ENCODE measurements around the gene LENEP.

LENEP gene, protein sequence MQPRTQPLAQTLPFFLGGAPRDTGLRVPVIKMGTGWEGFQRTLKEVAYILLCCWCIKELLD

DNA sequence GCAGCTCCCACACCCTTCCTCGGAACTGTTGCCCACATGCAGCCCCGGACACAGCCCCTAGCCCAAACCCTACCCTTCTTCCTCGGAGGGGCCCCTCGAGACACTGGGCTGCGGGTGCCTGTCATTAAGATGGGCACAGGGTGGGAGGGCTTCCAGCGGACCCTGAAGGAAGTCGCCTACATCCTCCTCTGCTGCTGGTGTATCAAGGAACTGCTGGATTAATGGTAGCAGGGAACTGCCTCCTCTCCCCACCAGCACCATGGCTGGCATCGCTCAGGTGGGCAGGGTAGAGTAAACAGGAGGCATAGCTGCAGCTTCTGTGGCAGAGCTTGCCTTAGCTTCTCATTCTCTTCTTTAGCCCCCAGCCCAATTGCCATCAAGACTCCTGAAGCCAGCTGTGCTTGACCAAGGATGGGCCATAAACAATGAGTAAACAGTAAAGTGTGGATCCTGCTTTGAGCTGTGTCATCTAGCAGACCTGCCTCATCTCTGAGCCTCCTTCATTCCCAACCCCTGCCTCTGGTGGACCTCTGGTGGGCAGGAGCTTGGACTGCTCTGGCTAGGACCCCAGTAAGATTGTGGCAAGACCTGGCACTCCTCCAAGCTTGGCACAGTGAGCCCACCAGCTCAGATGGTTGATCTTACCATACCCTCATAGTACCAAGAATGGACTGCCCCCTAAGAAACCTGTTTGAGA lies at the start of gene LENEP:
Gene LENEP (plus strand): TSS at position 15 of the 697 bp plus-strand sequence. CDS start 22 bp downstream, at position 37.
- no peak for DNase-seq

DNA sequence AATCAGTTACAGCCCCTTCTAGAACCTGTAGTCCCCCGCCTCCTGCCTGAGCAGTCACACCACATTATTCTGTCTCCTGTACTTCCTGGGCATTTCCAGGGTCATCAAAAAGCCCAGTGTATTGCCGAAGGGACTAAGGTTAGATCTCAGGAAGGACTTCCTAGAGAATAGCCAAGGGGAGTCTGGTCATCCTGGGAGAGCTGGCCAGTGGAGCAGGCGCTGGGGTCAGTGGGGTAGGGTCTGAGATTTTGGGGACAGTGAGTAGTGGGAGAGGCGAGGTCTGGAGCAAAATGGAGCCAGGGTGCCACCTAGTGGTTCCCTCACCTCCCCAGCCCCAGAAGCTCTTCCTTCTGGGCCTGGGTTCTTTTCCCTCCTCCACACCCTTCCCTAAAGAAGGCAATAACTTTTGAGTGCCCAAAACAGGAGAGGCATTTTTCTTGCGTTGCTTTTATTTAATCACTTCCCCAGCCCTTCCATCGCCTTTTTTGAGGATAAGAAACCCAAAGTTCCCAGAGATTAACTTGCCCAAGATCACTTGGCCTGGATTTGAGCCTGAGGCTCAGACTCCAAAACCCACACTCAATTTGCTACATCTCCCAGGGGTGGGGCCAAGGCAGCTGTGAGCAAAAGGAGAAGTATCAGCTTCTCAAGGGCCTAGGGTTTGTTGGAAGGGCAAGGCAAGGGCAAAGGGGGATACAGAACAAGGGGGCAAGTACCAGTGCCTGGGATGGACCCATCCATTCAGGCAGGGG lies 49.6 kb upstream of the LENEP start:
- DNase-seq = peak; percentile 28

DNA sequence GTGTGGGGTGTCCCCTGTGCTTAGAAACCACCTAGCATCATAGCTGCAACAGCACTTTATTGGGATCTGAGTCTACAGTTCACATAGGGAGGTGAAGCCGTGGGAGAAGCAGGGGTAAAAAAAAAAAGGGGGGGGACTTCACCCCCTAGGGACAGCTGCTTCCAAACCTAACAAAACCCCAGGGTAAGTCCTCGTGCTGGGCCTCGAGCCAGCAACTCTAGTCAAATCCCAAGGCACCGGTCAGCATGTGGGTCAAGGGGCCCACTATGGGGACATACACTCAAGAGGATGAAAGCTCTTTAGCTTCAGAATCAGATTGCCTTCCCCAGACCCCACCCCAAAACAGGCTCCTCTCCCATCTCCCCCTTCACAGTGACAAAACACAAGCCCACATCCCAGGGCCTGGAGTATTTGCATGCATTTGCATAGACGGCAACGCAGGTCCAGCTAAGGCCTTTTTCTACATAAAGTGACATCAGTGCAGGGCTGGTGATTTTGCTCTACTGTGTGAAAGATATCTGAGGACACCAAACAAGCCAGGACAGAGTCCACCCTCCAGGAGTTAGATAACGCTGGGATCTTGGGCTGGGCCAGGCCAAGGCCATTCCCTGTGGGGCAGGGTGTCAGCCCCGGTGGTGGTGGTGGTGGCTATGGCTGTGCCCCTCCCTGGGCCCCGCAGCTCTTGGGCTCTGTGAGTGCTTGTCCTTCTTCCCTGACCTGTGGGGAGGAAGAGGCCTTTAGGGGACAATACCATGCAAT lies 48.8 kb upstream of the LENEP start:
- no peak for DNase-seq

DNA sequence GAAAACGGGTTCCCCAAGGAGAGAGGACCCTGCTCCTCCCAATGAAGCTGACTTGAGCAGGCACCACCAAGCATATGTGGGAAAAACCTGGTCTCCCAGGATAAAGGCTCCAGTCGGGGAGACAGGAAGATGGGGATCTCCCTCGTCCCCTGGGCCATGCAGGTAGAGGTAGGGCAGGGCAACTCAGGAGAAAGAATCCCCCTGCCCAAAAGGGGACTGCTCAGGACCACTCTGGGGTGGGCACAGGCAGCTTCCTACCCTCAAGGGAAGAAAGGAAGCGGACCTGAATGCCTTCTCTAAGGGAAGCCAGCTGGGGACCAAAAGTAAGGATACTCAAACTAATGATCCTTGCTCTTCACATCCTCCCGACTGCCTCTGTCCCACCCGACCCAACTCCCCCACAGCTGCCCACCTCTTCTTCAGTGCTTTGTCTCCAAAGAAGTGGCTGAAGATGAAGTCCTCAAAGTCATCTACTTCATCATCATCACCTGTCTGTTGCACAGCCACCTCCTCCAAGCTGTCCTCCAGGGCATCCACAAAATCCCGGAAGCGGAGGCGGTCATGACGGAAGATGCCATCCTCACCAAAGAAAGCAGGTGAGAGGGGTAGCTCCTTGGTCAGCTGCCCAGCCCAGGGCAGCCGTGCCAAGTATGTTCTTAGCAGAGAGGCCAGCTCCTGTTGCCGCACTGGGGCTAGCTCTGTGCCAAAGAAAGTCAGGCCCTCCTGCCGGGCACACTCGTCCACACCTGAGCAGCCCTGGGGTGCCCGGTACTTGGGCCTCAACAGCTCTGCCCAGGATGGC lies 48.0 kb upstream of the LENEP start:
- no peak for DNase-seq

DNA sequence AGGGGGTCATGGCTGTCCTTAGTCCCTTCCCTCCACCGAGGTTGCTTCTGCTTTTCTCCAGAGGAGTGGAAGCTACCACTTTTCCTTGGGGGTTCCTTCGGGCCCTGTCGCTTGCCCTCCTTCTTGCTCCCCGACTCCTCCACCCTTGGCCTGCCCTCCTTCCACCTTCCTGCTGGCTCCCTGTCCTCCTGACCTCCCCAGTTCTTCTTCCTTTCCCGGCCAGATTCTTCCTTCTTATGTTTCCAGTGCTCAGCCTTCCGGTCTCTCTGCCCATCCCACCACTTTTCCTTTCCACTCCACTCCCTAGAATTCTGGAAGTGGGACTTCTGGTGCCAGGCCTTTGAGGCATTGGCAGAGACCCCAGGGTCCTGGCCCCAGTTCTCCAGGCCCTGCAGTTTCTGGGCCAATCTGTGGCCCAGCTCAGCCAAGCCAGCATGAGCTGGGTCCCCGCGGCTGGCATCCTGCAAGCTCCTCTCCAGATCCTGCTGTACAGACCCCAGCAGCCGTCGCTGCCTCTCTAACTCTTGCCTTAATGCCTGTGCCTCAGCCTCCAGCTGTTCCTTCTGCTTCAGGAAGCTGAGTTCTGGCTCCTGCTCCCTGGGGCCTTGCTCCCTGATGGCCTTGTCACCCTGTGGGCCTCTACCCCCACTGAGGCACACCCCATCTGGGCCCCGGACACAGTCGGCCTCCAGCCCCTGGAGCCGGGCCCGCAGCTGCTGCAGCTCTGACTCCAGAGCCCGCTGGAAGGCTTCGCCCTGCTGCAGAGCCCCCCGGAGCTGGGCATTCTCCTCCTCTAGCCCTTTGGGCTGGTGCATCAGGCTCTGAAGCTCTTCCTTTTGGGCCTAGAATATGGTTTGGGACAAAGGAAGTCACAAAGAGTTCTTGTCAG lies 47.2 kb upstream of the LENEP start:
- no peak for DNase-seq

DNA sequence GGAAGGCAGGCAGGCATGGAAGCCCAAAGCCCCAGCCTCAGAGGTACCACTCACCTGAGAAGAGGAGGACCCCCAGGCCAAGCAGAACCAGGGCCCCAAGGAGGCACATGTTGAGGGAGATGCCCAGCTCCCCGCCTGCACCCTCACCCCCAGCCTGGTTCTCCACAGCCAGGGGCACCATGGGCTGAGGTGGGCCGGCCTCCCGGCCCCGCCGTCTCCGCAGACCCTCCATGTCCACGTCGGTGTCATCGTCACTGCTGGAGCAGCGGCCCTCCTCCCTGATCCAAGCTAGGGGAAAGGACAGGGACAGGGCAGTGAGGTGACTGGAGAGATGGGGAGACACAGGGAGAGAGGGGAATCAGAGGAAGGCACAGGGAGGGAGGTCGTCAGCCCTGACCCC lies 45.3 kb upstream of the LENEP start:
- DNase-seq = no peak

DNA sequence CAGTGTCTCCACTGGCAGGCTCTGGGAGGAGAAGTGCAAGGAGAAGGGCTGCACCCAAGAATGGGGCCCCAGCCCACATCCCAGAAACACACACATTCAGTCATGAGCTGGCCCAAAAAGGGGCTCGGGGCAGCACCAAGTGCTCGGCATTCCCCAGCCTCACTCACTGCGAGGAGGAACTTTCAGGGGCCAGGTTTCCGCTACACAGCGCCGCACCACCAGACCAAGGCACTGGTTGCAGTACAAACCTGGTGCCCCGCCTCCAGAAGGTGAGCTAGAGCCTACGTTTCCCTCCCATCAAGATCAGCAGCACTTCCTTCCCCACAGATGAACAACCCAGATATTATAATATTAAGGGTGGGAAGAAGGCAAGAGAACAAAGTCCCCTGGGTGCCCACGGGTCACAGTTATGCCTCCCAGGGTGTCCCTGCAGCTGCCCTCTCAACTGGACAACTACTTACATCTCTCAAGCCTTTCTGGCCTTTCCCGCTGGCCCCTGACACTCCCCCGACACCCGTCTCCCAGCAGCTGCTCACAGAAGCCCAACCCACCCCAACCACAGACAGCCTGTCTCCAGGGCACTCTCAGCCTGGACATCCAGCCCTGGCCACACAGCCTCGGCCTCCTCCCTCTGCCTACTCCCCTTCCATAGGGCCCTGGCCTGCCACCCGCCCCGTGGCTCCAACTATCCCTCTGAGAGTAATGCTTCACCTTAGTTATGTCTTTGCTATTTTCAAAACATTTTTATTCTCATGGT lies 41.3 kb upstream of the LENEP start:
- DNase-seq = no peak

DNA sequence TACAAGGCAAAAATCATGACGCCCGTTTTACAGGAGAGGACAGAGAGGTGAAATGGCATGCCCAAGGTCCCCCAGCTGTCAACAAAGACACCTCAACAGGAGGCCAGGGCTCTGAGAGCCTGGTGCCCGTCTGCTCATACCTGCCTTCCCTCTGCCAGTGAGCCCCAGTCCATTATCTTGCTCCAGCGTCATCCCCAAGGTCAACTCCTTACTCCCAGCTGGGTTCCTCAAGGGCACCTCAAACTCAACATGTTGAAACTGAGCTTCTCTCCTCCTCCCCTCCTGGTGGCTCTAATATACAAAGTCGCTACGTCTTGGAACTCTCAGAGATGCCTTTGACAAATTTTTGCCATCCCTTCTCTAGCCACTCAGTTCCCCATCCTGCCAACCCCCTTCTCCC lies 40.7 kb upstream of the LENEP start:
- no peak for DNase-seq

DNA sequence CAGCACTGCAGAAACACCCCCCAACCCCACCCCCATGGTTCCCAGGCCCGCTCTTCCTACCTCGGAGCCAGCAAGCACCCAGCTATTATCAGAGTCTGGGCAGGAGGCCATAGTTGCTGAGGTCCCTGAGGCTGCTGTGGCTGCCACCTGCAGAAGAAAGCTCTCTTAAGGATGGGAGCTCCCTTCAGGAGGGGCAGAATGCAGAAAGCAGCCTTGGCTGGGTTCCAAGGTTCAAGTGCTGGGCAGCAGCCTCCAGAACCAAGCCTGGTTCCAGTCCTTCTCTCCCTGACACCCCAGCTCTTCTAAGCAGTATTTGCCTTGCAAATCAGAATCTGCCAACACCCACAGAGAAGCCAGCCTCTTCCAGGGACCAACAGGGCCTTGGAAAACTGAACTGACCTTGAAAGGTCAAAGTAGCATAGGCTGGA lies 39.8 kb upstream of the LENEP start:
- no peak for DNase-seq

DNA sequence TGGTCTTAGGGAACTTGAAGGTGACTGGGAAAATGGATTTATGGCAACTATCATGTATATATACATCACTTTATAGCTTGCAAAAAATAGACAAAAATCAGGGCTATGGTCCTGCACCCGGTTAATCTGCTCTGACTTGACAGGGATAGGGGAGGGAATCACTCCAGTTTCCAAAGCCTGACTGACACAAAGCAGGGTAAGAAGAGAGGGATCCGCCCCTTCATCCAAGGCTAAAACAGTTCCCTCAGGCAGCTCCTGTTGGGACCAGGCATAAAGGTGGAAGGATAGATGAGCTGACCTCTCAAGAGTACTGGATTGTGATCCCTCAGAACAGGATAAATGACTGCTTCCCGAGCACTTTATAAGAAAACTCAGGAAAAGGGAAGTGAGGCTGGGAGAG lies 38.8 kb upstream of the LENEP start:
- DNase-seq = no peak

DNA sequence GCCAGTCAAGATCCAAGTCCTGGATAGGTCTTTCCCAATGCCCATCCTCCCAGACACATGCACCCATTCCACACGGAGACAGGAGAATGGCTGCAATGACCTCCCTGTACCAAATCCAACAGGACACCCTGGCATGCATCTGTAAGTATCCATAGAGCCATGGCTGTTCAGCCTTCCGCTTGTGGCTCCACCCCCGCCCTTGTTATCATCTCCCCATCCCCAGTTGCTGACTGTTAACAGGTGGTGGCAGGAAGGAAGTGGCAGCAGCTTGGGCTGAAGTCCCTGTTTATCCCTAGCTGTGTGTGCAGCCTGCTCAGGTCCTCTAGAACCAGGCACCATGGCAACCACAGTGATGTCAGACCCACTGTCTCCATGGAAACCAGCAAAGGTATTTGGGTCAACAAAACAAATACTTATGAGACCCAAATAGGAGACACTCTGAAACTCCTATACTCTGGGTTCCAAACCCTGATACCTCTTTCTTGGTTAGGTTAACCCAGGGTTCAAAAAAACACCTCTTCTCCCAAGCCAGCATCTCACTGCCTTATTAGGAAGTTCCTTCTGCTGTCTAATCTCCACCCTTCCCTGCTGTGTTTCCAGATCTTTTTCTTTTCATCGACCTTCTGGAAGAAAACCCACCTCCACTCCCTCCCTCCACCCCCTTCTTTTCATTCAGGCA lies 38.2 kb upstream of the LENEP start:
- no peak for DNase-seq

DNA sequence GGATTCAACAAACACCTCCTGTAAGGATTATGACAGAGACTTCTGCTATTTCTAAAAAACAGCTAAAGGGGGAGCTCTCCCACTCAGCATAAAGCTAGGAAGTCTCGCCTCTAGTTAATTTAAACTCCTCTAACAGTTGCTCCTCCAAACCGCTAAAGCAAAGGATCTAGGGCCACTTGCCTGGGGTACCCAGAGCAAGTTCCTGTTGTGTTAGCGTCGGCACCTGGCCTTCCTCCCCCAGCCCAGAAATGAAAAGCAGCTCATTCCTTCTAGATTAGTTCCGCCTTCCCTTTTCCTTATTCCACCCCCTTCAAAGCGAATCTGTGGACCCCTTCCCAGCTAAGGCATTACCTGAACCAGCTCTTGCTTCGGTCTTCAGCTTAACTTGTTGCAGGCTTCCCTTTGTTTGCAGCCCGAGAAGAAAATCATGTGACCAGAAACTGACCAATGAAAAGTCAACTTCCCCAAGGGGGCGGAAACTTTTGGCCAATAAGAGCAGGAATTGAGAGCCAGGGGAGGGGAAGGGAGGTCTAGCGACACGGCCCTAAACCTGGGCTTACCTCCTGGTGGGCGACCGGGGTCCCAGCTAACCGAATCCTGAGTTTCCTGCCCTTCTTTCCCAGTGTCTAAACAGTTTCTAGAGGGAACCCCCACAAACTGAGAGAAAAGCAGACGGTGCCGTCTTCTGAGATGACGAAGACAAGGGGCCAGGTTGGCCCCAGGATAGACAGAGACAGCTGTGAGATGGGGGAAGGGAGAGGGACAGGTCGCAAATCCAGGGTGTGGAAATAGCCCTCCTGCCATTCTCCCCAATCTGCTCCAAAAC lies 37.5 kb upstream of the LENEP start, which contains the start of gene PBXIP1:
Gene PBXIP1 (minus strand): TSS at position 382 of the 826 bp plus-strand sequence. CDS start 2,378 bp downstream, outside the sequence.
- peak; percentile 83 for DNase-seq

DNA sequence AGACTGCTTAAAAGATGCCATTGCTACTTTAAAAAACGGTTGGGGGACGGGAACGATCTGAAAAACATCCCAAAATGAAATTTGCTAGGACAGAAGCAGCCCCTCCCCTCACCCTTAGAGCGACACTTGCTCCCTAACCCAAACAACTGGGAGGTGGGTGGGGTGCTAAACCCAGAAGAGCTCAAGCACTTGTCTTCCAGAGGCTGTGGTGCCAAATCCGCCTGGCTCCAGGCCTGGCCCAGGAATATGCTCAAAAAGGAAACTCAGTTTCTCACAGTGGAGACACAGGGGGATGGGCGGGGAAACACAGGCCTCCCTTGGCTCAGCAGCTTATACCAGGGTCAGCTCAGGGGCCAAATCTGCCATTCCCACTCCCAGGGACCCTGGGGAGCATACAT lies 36.8 kb upstream of the LENEP start:
- no peak for DNase-seq

DNA sequence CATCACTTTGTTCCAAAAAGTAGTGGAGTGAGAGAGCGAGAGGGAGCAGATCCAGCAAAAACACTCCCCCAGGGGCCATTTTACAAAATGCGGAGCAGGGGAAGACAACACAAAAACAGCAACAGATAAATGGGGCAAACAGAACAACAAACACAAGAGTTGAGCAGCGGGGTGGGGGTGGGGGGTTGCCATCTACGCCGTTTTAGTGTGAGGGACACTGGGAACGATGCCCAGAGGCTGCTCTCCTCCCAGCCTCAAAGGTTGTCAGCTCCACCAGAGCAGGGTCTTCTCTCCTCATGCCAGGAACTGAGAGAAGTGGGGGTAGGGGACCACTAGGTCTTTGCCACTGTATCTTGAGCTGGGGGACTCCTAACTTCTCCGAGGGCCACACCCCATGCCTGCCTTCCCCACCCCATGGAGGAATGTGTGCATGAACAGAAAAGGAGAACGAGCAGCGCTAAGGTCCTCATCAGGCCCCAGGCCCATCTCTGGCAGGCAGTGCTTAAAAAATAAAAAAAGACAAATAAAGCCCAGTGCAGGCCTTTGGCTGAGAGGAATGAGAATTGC lies 36.2 kb upstream of the LENEP start:
- DNase-seq = no peak

DNA sequence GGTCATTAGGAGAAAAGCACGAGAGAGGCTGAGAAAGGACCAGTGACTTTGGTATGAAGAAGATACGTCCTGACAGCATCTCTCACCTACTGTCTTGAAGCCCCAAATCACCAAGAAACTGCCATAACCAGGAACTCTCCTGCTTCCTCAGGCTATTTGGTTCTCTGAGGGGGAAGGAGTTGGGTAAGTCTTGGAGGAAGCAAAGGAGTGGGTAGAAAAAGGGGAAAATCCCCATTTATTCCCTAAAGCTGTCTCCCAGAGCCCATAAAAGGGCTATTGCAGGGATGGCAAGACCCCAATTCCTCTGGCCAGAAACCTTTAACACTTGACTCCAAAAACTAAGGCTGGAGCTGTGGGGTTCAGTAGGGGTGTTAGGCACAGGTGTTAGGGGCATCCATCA lies 35.4 kb upstream of the LENEP start:
- DNase-seq = no peak

DNA sequence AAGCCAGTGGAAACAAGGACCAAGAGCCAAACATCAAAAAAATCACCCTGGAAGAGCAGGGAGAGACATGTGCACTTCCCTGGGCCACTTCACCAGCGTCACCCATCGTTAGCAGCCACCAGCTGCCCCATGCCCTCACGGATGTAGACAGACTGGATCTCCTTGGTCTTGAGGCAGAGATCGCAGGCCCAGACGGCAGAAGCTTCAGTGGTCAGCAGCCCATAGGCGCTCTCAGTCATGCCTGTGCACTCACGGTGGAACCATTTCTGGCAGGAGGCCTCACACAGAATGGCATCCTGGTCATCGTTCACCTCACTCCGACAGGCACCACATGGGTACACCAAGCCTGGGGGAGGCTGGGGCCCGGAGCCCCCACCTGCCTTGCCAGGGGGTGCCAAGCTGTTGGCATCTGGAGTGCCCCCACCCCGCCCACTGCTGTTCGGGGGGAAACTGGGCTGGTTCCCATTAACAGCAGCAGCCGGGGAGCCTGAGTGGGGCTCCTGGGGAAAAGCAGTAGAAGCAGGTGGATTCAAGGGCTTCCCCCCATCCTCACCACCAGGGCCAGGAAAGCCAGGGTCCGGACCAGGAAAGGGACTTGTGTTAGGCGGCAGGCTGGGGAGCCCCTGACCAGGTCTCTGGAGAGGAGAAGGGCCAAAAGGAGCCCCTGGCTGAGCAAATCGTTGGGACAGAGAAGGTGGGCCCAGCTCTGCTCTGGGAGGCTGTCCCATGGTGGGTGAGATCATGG lies 34.5 kb upstream of the LENEP start:
- DNase-seq = no peak

DNA sequence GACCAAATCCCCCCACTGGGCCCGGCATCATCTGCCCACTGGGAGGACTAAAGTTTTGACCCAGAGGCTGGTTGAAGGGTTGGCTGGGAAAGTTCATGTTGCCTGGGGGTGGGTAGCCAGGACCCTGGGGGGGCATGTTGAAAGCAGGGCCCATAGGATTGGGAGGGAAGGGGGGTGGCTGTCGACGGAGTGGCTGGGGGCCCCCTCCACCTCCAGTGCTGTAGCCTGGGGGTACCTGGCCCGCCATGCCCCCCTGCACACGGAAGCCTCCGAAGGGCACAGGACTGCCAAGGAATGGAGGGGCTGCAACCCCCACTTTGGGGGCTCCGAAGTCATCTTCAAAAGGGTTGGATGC lies 34.0 kb upstream of the LENEP start:
- DNase-seq = no peak

DNA sequence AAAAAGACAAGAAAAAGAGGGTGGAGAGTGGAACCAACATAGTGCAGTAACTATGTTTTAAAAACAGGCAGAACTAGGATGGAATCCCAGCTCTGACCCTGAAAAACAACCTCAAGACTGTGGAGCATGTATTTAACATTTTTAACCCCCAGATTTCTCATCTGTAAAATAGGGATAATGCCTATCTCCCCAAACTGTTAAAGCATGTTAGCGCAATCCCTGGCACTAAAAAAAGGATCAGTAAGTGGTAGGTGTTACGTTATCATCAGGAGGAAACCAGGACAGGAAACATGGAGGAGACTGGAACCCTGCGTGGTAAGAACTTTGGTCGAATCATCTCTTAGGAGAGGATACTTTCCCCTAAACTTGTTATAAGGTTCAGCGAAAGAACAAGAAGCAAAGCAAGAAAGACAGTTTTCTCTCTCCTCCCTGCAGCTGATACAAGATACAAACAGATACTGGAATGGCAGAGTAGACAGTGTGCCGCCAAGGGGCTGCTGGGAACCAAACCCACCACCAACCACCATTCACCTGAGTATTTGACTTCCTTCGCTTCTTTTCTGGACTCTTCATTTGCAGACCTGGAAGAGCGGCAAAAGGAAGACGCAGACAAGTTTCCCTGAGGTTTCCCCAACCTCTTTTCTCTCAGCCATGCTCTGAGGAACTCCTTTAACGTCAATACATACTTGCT lies 32.8 kb upstream of the LENEP start:
- no peak for DNase-seq
